Heart right ventricle (tissue), 16 donors: Measurements from ENCODE around the gene ZFPM1. TPM values are rescaled to one million over a fixed set of nuclear protein-coding genes. Genes with fewer than 3 reads are reported as not detected.

ENCODE experiments used
- ATAC-seq, 8 donors: fragments of 200-7000 bp; cut with Tn5 transposase; one replicate each; pipeline ENCODE4 v1.9.1; 2020; ENCODE audit warnings: mild to moderate bottlenecking in 8 of 8, moderate library complexity in 8 of 8, moderate number of reproducible peaks in 1 of 8
- DNase-seq, 2 donors: peaks; one replicate each; pipeline ENCODE4 v3.0.0-alpha.2; 2020
- H3K27ac ChIP-seq, 10 donors: fragments of 200-600 bp; sonication (generic) in 2 of 10; one replicate each; pipeline versions ENCODE4 v1.5.0 to v1.8.0; 2020 to 2022; ENCODE audit warnings: mild to moderate bottlenecking in 3 of 10
- H3K27me3 ChIP-seq, 7 donors: fragments of 200-600 bp; one replicate each; pipeline ENCODE4 v1.8.0; 2021 to 2022; ENCODE audit warnings: mild to moderate bottlenecking in 2 of 7
- H3K36me3 ChIP-seq, 9 donors: fragments of 200-600 bp; sonication (generic) in 1 of 9; one replicate each; pipeline versions ENCODE4 v1.5.0 to v1.8.0; 2020 to 2022; ENCODE audit warnings: mild to moderate bottlenecking in 2 of 9
- H3K4me1 ChIP-seq, 9 donors: fragments of 200-600 bp; sonication (generic) in 1 of 9; one replicate each; pipeline versions ENCODE4 v1.5.0 to v1.8.0; 2020 to 2022; ENCODE audit warnings: mild to moderate bottlenecking in 4 of 9
- H3K4me3 ChIP-seq, 10 donors: fragments of 200-600 bp; sonication (generic) in 2 of 10; one replicate each; pipeline versions ENCODE4 v1.5.0 to v1.8.0; 2020 to 2022; ENCODE audit warnings: mild to moderate bottlenecking in 7 of 10, moderate library complexity in 2 of 10
- H3K9me3 ChIP-seq, 11 donors: fragments of 200-600 bp in 10 of 11; sonication (generic) in 2 of 11; one replicate each; pipeline versions ENCODE4 v1.5.0 to v1.8.0; 2013 to 2022; ENCODE audit warnings: mild to moderate bottlenecking in 2 of 11, control low read depth in 1 of 11, moderate library complexity in 1 of 11
- WGBS, 2 donors: extraction: QIAGEN DNeasy Blood & Tissue Kit; methylation state at CpG; one replicate each; pipeline ENCODE4 v1.1.7; 2013; ENCODE audit warnings: inconsistent platforms in 1 of 2; 5-methylcytosine and 5-hydroxymethylcytosine counted together
- intact Hi-C, 10 donors: fragments of 100-400 bp; cut with DNase I; formaldehyde crosslinking; loops; one replicate each; pipeline versions ENCODE4 v1.11.1 to v1.14.2; 2022
- polyA plus RNA-seq, 2 donors: library from polyadenylated mRNA; stranded (reverse); fragments of 200-250 nt; gene quantifications; one replicate each; pipeline ENCODE4 v1.2.3, GENCODE V29; 2013
- total RNA-seq, 10 donors: library from RNA; stranded (reverse); fragmentation: NEBNext Ultra II Directional in 3 of 10; extraction: Animal tissue kit (Norgen Biotek cat#: 25700) in 3 of 10; gene quantifications; one replicate each; pipeline versions ENCODE4 v1.2.1 to v1.2.4, GENCODE V29; 2021 to 2023
- TF ChIP-seq, protein P1 (sequence below), 9 donors: fragments of 200-600 bp; sonication (generic) in 2 of 9; IDR thresholded peaks; one replicate each; pipeline versions ENCODE4 v1.5.0 to v1.8.0; 2021 to 2022; ENCODE audit warnings: antibody characterized with exemption in 9 of 9, mild to moderate bottlenecking in 5 of 9, moderate library complexity in 1 of 9
- donor health status: Arrhythmogenic right ventricular cardiomyopathy.
- donor health status: ischemic (EF 13 %, LVEDD 7.1; RV severe dilation, severe dysfunction).
- donor health status: healthy with polysubstance abuse.
- donor health status: DM: no; HTN: yes; CAD: no.
- donor health status: DM: no; HTN: no; CAD: no.
- donor health status: ischemic (EF 25% LVEDD 6.9; RV normal size, moderate dysfunction).
- donor health status: ischemic (EF 25% LVEDD 5.7; RV mildly dilated, moderate dysfunction).
- donor health status: healthy.
- donor health status: DM: yes; HTN: yes; CAD: no.
- donor health status: Ischemic cardiomyopathy.
- donor health status: ischemic (EF 35%, LVEDD 5.7; RV mildly dilated, moderate dysfunction).
- donor health status: nonischemic (EF 11% LVEDD 7.7; RV severe dilation, severe dysfunction).
- donor health status: DM: yes; HTN: yes; CAD: no.
- donor health status: PGD.
- donor health status: ischemic (EF 29% LVEDD 5.4; RV normal size, mild dysfunction).
- donor health status: nonischemic (EF 23%, LVEDD 6.1; RV moderate dilation, normal function).

ZFPM1 gene
- total and polyA plus RNA-seq, 12 donors: 2.0 to 10.4 (median 4.4) TPM

DNA sequence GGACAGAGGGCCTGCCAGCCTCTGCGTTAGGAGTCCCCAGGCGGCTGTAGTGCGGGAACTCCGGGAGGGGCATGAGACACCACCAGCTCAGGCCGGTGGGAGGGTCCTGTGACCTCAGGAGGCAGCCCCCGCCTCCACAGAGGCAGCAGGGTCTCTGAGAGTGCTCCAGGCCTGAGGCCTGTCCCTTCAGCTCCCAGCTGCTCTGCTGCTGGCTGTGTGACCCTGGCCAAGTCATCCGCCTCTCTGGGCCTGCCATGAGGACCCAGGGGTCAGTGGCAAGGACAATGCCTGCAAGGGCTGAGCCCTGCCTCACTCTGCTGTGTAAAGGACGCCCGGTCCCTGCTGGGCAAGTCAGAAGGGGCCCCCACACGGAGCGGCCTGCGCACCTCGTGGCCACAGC is 27.1 kb upstream of the ZFPM1 start:
- WGBS, 2 donors: 91% methylated on average over 13 of the region's 13 CpGs
- no peak overlapping the region for H3K4me3 ChIP-seq
- intact Hi-C loops: no loop called here
- DNase-seq (no peak), ATAC-seq (no peak)
- no peak overlapping the region for H3K27ac ChIP-seq
- H3K36me3 ChIP-seq: no peaks in the 10 kb centered on the region
- H3K9me3 ChIP-seq: no peaks in the 10 kb centered on the region
- peaks cover 1 to 24% (median 14%) of the 10 kb centered on the region in 7 donors for H3K27me3 ChIP-seq
- TF ChIP-seq, protein P1, sequence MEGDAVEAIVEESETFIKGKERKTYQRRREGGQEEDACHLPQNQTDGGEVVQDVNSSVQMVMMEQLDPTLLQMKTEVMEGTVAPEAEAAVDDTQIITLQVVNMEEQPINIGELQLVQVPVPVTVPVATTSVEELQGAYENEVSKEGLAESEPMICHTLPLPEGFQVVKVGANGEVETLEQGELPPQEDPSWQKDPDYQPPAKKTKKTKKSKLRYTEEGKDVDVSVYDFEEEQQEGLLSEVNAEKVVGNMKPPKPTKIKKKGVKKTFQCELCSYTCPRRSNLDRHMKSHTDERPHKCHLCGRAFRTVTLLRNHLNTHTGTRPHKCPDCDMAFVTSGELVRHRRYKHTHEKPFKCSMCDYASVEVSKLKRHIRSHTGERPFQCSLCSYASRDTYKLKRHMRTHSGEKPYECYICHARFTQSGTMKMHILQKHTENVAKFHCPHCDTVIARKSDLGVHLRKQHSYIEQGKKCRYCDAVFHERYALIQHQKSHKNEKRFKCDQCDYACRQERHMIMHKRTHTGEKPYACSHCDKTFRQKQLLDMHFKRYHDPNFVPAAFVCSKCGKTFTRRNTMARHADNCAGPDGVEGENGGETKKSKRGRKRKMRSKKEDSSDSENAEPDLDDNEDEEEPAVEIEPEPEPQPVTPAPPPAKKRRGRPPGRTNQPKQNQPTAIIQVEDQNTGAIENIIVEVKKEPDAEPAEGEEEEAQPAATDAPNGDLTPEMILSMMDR (IDR thresholded peaks at IDR 0.05): no peak
- peaks cover 0 to 28% (median 18%) of the 10 kb centered on the region in 9 donors for H3K4me1 ChIP-seq

- H3K27ac ChIP-seq: no peak overlapping the region
- no peak overlapping the region for H3K4me3 ChIP-seq
- ATAC-seq (no peak), DNase-seq (no peak)
- no peaks in the 10 kb centered on the region for H3K36me3 ChIP-seq
- no peaks in the 10 kb centered on the region for H3K9me3 ChIP-seq
- H3K4me1 ChIP-seq: peaks cover 0 to 37% (median 22%) of the 10 kb centered on the region in 9 donors
- TF ChIP-seq, protein P1 (IDR thresholded peaks at IDR 0.05): no peak
- intact Hi-C loops: no loop called here
- WGBS, 2 donors: 93 to 94% methylated on average over 19 of the region's 19 CpGs
- H3K27me3 ChIP-seq: peaks cover 9 to 34% (median 27%) of the 10 kb centered on the region in 7 donors
Observed at GRCh38 chr16:88427376-88427775, 25.7 kb upstream of the ZFPM1 start.

GRCh38 chr16:88428156-88428555 is 24.9 kb upstream of the ZFPM1 start:
- H3K27ac ChIP-seq: no peak overlapping the region
- H3K9me3 ChIP-seq: no peaks in the 10 kb centered on the region
- no peak for DNase-seq
- peaks cover 0 to 37% (median 22%) of the 10 kb centered on the region in 9 donors for H3K4me1 ChIP-seq
- H3K4me3 ChIP-seq: no peak overlapping the region
- no peak for ATAC-seq
- 91 to 92% methylated on average over 19 of the region's 19 CpGs for WGBS, 2 donors
- TF ChIP-seq, protein P1 (IDR thresholded peaks at IDR 0.05): no peak
- H3K27me3 ChIP-seq: peaks cover 9 to 37% (median 33%) of the 10 kb centered on the region in 7 donors
- no peaks in the 10 kb centered on the region for H3K36me3 ChIP-seq
- intact Hi-C loops: no loop called here

DNA sequence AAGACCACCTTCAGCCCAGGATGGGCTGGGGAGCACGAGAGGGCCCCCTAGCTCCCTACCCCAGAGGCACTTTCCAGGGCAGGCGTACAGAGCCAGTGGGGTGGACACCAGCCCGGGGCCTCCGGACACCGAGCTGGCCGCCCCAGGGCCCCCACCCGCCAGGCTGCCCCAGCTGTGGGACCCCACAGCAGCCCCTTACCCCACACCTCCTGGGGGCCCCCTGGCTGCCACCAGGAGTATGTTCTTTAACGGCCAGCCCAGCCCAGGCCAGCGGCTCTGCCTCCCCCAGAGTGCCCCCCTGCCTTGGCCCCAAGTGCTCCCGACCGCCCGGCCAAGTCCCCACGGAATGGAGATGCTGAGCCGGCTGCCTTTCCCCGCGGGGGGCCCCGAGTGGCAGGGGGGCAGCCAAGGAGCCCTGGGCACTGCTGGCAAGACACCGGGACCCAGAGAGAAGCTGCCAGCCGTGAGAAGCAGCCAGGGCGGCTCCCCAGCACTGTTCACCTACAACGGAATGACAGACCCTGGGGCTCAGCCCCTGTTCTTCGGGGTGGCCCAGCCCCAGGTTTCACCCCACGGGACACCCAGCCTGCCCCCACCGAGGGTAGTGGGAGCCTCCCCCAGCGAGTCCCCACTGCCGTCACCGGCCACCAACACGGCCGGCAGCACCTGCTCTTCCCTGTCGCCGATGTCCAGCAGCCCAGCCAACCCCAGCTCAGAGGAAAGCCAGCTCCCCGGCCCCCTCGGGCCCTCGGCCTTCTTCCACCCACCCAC is 24.3 kb upstream of the ZFPM1 start:
- H3K4me1 ChIP-seq: peaks cover 0 to 37% (median 22%) of the 10 kb centered on the region in 9 donors
- no peak overlapping the region for H3K27ac ChIP-seq
- TF ChIP-seq, protein P1 (IDR thresholded peaks at IDR 0.05): no peak
- H3K9me3 ChIP-seq: no peaks in the 10 kb centered on the region
- peaks cover 9 to 42% (median 34%) of the 10 kb centered on the region in 7 donors for H3K27me3 ChIP-seq
- ATAC-seq (no peak), DNase-seq (no peak)
- H3K4me3 ChIP-seq: no peak overlapping the region
- H3K36me3 ChIP-seq: no peaks in the 10 kb centered on the region
- intact Hi-C loops: no loop called here
- WGBS, 2 donors: 78 to 84% methylated on average over 34 of the region's 34 CpGs
